ENCODE measurements around the gene MOAP1. TPM values are rescaled to one million over a fixed set of nuclear protein-coding genes. Genes with fewer than 3 reads are reported as not detected.

Gene MOAP1
- total and polyA plus RNA-seq, 2 of the 8 experiments (the other 6 are each of a cell fraction or from before 2014, with no cell fraction given): 18.3 to 20.1 TPM

- TF ChIP-seq CHD7 (IDR thresholded peaks at IDR 0.05; ENCODE audit: insufficient replicate concordance, low read length) (no peak), GABPA (IDR thresholded peaks at IDR 0.05; ENCODE audit: borderline replicate concordance, insufficient read depth, low read length) (no peak), BACH1 (IDR thresholded peaks at IDR 0.05; ENCODE audit: low read length) (no peak), POLR2A (IDR thresholded peaks at IDR 0.05; ENCODE audit: control extremely low read depth in 1 of 2, low read depth in 2 of 2, low read length in 2 of 2) (no peak), JUND (IDR thresholded peaks at IDR 0.05; ENCODE audit: low read length) (no peak), TEAD4 (IDR thresholded peaks at IDR 0.05; ENCODE audit: low read depth, low read length) (no peak), BRCA1 (IDR thresholded peaks at IDR 0.05; ENCODE audit: low read depth, low read length) (no peak), SIX5 (IDR thresholded peaks at IDR 0.05; ENCODE audit: low read depth, low read length) (no peak)
These were observed 41.6 kb downstream of the MOAP1 start (continued) for GRCh38 chr14:93142854-93143652.
